Measurements from ENCODE around the gene NEDD4.
"Not testable (repeated sequence)": the region's sequence is repeated elsewhere in the genome, so short reads cannot be mapped to it uniquely, and the experiment has no call there.

The NEDD4 gene

DNA sequence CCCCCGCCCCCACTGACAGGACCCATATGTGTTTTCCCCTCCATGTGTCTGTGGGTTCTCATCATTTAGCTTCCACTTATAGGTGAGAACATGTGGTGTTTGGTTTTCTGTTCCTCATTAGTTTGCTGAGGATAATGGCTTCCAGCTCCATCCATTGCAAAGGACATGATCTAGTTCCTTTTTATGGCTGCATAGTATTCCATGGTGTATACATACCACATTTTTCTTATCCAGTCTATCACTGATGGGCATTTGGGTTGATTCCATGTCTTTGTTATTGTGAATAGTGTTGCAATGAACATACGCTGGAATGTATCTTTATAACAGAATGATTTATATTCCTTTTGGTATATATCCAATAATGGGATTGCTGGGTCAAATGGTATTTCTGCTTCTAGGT lies 171.7 kb downstream of the NEDD4 start:
- DNase-seq = not testable (repeated sequence)

GRCh38 chr15:55820043-55820442 lies 173.4 kb downstream of the NEDD4 start:
- DNase-seq = no peak

- DNase-seq = no peak
These were observed 173.9 kb downstream of the NEDD4 start for GRCh38 chr15:55819397-55820034.

DNA sequence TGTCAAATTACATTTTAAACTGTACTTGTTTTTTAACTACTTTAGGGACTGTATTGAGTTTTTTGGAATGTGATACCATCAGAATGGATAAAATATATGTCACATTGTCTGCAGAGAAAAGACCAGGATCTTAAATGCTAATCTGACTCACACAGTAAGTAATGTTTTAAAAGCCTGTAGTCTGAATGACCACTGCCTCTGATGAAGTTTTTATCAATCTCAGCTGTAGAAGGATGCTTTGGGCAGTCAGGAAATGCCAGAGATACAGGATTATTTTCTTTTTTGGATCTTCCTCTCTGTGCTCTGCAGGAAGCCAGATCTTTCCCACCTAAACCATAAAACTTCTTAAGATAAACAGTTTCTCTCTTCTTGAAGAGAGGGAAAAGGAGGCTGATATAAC lies 177.4 kb downstream of the NEDD4 start:
- no peak for DNase-seq

- DNase-seq = no peak
These were observed 190.6 kb downstream of the NEDD4 start for GRCh38 chr15:55802600-55803376.

DNA sequence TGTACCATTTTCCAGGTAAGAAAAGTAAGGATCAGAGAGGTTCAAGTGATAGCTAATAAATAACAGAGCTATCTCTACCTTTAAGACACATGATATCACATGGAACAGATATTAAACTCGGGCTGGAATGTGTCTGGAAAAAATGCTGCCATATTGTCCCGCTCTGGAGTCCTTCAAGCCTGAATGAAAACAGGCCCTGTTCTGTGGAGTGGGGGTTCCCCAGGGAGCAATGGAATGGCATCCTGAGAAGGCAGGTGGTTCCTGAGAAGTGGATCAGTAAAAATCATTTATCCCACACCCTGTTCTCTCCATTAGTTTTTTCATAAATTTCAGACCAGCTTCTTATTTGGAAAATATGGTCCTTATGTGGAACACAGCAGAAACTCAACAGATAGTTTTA lies 193.2 kb downstream of the NEDD4 start:
- DNase-seq = no peak

GRCh38 chr15:55799291-55800212 lies 193.9 kb downstream of the NEDD4 start:
- no peak for DNase-seq

DNA sequence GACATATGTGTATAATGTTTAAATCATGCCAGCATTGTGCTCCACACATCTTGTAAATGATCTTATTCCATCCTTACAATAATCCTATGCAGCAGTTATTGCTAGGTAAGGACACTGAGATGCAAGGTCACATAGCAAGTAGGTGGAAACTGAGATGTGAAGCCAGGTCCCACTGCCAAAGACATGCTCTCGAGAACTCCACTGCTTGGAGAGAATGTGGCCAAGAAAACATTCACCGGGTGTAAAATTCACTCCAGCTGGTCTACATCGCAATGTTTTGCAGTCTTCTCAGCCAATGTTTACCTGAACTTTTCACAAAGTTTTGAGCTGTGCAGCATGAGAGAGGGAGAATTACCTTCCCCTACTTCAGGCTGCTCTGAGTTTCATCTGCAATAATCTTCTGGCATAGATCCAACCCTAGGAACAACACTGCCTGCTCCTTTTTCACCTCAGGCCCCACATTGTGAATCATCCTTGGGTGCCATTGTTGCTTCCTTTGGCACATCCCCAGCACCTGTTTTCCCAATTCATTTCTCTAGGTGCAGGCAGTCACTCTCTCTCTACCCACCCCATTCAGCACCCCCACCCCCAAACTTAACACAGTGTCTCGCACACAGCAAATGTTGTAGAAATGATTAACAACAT lies 197.0 kb downstream of the NEDD4 start:
- no peak for DNase-seq

DNA sequence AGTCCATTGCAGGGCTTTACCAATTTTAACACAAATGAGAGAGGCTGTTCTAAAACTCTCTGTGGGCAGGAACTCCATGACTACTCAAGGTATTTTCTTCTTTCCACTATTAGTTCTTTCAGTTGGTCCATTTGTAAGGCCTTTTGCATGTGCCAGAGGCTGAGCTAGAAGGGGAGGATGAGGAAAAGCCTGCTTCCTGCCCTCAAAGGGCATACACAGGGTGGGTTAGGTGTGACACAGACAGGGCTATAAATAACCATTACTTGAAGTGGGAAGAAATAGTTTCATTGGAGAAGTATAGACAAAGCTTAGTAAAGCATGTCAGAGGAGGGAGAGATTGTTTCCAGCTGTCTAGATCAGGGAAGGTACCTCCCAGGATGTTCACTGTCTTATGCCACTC lies 198.4 kb downstream of the NEDD4 start:
- no peak for DNase-seq

GRCh38 chr15:55791551-55792400 lies 201.6 kb downstream of the NEDD4 start:
- peak; percentile 54 for DNase-seq

DNA sequence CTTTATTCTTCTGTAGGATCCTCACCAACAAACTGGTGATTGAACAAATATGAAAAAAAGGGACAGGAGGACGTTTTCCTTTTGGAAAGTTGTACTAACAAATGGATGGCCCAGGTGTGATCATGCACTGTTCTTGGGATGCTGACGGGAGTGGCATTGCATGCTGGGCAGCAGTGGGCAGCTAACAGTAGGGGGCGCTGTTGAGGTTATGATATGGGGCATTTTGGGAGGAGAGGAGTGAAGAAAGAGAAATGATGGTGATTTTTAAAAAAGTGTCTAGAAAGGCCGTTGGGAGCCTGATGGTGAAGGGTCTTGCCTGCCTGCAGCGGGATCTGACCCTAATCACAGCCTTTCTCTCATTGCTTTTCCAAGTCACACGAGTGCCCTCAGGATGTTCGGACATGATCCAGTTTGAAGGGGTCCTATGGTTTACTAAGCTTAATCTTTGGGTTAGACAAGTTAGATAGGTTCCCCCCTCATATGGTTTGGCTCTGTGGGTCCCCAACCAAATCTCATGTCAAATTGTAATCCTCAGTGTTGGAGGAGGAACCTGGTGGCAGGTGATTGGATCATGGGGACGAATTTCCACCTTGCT lies 204.2 kb downstream of the NEDD4 start:
- DNase-seq = no peak

DNA sequence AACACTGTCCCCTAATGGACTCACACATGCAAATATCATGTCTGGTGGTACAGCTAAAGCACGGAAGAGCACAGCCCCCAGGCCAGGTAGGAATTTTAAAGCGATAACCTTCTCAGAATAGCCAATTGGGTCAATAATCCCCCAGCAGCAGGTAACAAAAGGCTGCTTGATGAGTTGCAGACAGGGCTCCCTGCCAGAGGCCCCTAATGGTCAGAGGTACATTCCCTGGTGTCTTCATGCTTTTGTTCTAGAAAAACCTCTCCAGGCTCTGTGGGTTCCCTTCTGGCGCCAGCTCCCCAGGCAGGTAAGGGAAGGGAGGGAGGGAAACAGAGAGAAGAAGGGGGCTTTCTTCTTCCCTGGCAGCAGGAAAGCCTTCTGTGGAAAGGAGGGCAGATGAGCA lies 207.1 kb downstream of the NEDD4 start:
- DNase-seq = no peak

GRCh38 chr15:55785593-55785992 lies 207.8 kb downstream of the NEDD4 start:
- not testable (repeated sequence) for DNase-seq

DNA sequence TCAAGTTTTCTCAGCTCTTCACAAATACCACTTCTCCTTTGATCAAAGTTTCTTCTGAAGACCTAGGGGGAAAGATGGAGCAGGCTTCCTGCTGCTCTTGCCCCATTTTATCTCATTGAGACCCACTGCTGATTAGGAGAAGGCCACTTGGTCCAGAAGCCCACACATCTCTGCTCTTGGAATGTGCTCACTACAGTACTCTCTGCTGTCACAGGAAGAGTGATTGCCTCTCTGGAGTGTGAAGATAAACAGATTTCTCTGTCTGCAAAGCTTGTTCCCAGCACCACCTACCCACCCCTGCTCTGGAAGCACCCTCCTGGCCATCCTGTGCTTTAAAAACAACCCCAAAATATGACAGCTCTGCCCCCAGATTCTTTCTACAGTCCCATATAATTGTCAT lies 209.1 kb downstream of the NEDD4 start:
- DNase-seq = no peak

GRCh38 chr15:55782901-55783300 lies 210.5 kb downstream of the NEDD4 start:
- no peak for DNase-seq

GRCh38 chr15:55780292-55780691 lies 213.1 kb downstream of the NEDD4 start:
- DNase-seq = no peak

GRCh38 chr15:55778932-55779331 lies 214.5 kb downstream of the NEDD4 start:
- DNase-seq = no peak

Data from DMS153 (cell line).